Left ventricle myocardium inferior (tissue), 1 donor: Measurements from ENCODE around the gene PRR30. TPM values are rescaled to one million over a fixed set of nuclear protein-coding genes. Genes with fewer than 3 reads are reported as not detected.
A peak's percentile ranks its signal among the peaks of the same experiment; 100 is the strongest.

ENCODE experiments used
- DNase-seq: peaks from one replicate; pipeline ENCODE4 v3.0.0-alpha.2; 2020
- H3K27ac ChIP-seq: fragments of 200-600 bp; replicated peaks from 2 replicates; pipeline ENCODE4 v1.8.0; 2021
- H3K27me3 ChIP-seq: fragments of 200-600 bp; 2 replicates; pipeline ENCODE4 v1.8.0; 2021; ENCODE audit warnings: low read depth
- H3K36me3 ChIP-seq: fragments of 200-600 bp; 2 replicates; pipeline ENCODE4 v1.8.0; 2021
- H3K4me1 ChIP-seq: fragments of 200-600 bp; 2 replicates; pipeline ENCODE4 v1.8.0; 2021
- H3K4me3 ChIP-seq: fragments of 200-600 bp; 2 replicates; pipeline ENCODE4 v1.8.0; 2021; ENCODE audit warnings: mild to moderate bottlenecking, moderate library complexity
- H3K9me3 ChIP-seq: fragments of 200-600 bp; replicated peaks from 2 replicates; pipeline ENCODE4 v1.8.0; 2021
- intact Hi-C: fragments of 100-400 bp; cut with micrococcal nuclease; formaldehyde crosslinking; loops from one replicate; pipeline ENCODE4 v1.11.0; 2022
- total RNA-seq: library from RNA; stranded (reverse); fragmentation: NEBNext Ultra II Directional; extraction: Animal tissue kit (Norgen Biotek cat#: 25700); gene quantifications from one replicate; pipeline ENCODE4 v1.2.1, GENCODE V29; 2021
- TF ChIP-seq, protein P1 (sequence below): fragments of 200-600 bp; IDR thresholded peaks from 2 replicates; pipeline ENCODE4 v1.8.0; 2021; ENCODE audit warnings: antibody characterized with exemption, mild to moderate bottlenecking, borderline replicate concordance
- donor health status: DM: no; HTN: yes; CAD: no; lungs with severe emphysema.

The PRR30 gene
- total RNA-seq, 1 donor from 2014 or later = not detected

DNA sequence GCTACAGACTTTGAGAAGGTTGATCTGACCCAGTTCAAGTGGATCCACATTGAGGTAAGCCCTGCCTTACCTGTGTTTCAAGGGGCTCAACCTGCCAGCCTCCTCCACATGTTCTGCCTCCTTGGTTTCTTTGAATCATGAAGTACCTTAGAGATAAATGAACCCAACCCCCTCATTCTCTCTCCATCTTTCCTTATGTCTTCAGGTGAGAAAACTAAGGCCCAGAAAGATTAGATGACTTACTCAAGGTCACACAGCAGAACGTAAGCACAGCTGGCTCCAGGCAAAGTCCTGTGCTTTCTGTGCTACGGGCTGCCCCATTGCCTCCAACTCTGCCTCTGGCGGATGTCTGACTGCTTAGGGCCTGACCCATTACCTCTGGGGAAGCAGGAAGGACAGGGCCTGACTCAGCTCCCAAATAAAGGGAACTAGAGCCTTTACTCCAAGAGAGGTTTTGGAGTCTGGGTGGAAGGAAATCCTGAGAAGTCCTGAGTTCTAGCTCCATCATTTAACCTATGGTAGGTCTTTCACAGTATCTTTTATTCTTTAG, 42.4 kb downstream of the PRR30 start:
- TF ChIP-seq, protein P1, sequence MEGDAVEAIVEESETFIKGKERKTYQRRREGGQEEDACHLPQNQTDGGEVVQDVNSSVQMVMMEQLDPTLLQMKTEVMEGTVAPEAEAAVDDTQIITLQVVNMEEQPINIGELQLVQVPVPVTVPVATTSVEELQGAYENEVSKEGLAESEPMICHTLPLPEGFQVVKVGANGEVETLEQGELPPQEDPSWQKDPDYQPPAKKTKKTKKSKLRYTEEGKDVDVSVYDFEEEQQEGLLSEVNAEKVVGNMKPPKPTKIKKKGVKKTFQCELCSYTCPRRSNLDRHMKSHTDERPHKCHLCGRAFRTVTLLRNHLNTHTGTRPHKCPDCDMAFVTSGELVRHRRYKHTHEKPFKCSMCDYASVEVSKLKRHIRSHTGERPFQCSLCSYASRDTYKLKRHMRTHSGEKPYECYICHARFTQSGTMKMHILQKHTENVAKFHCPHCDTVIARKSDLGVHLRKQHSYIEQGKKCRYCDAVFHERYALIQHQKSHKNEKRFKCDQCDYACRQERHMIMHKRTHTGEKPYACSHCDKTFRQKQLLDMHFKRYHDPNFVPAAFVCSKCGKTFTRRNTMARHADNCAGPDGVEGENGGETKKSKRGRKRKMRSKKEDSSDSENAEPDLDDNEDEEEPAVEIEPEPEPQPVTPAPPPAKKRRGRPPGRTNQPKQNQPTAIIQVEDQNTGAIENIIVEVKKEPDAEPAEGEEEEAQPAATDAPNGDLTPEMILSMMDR = no peak
- intact Hi-C loops = loop anchor here (10.0 kb wide), 2 partner anchors 118 to 198 kb away; partner anchors contain the start of genes ATRAID, CAD and SLC5A6
- Histone ChIP-seq H3K4me1 (peaks cover 12% of the 10 kb centered on the region), H3K36me3 (peaks cover 5% of the 10 kb centered on the region), H3K4me3 (no peak overlapping the region), H3K27me3 (no peaks in the 10 kb centered on the region), H3K27ac (peak overlapping the region; percentile 75), H3K9me3 (no peaks in the 10 kb centered on the region)
- no peak for DNase-seq

DNA sequence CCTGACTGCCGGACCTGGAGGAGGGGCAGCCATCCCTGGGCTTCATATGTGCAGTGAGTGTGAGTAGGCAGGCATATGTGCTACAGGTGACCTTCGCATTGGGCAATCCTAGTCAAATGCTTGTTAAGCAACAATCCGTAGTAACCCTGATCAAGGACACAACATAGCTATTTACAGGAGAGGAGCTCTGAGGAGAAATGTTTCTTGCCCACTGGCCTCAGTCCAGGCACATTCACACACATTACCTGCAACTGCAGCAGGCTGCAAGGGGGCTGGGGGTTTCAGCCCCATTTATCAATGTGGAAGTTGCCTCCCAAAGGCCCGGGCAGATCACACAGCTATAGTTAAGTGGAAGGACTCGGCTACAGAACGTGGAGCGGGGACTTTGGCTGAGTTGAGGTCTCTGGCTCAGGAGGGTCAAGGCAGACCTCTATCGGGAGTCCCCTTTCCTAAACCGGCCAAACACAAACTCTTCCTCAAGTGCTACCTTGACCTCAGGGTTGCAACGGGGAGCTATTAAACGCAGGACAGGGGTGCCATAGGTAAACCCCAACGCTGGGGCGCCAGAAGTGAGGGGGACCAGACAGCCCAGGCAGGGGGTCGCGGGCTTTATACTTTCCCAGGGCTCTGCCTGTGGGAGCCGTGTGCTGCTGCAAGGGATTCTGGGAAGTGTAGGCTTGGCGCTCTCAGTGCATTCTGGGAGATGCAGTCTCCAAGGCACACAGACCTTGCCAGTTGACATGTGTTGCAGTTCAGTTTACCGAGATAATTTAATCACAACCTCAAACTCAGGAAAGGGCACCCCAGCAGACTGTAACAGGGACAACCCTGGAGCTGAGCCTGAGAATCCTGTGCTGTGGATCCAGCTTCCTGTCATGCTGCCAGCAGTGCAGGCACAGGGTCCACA, 43.2 kb downstream of the PRR30 start:
- intact Hi-C loops = loop anchor here (10.0 kb wide), 2 partner anchors 119 to 199 kb away; partner anchors contain the start of genes ATRAID, CAD and SLC5A6
- Histone ChIP-seq H3K9me3 (no peaks in the 10 kb centered on the region), H3K36me3 (peaks cover 5% of the 10 kb centered on the region), H3K27me3 (no peaks in the 10 kb centered on the region), H3K27ac (peak overlapping the region; percentile 75), H3K4me3 (peak overlapping the region; percentile 58), H3K4me1 (peaks cover 12% of the 10 kb centered on the region)
- TF ChIP-seq, protein P1 = no peak
- DNase-seq = peak; percentile 60

DNA sequence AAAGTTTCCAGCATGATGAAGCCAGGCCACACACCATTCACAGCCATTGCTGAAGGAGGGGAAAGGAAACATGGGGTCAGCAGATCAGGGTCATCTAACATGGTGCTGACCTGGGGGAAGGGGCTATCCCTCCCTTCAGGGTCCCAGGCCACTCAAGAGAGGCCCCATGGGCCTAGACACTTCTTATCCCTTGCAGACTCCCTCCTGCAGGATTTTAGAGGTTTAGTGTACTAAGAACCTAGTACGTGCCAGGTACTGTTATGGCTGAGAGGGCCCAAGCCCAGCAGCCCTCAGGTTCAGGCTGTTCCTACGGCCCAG, 43.8 kb downstream of the PRR30 start:
- H3K36me3 ChIP-seq = peaks cover 5% of the 10 kb centered on the region
- peaks cover 12% of the 10 kb centered on the region for H3K4me1 ChIP-seq
- H3K27me3 ChIP-seq = no peaks in the 10 kb centered on the region
- TF ChIP-seq, protein P1 = no peak
- no peaks in the 10 kb centered on the region for H3K9me3 ChIP-seq
- H3K27ac ChIP-seq = no peak overlapping the region
- no peak for DNase-seq
- no peak overlapping the region for H3K4me3 ChIP-seq
- intact Hi-C loops = loop anchor here (10.0 kb wide), 2 partner anchors 119 to 199 kb away; partner anchors contain the start of genes ATRAID, CAD and SLC5A6

DNA sequence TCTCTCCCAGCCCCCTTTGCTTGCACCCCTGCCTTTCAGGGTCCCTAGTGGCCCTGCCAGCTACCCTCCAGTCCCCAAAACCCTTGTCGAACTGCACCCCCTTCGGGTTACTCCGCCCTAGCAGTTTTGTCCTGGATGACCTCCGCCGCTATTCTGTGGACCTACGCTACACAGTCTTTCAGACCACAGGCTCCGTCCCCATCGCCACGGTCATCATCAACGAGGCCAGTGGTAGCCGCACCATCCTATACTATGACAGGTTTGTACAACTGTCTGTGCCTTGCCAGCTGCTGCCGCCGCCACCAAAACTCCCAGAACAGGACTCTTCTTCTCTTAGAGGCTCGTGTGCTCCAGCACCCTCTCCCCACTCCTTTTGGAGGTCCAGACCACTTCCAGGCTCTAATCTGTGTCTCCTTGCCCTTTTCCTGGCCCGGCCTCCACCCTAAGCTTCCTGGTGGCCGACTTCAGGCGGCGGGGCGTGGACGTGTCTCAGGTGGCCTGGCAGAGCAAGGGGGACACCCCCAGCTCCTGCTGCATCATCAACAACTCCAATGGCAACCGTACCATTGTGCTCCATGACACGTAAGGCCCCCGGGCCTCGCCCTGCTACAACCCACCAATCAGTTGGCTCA, 44.7 kb downstream of the PRR30 start:
- H3K9me3 ChIP-seq = no peaks in the 10 kb centered on the region
- H3K27me3 ChIP-seq = no peaks in the 10 kb centered on the region
- TF ChIP-seq, protein P1 = no peak
- no peak for DNase-seq
- H3K4me1 ChIP-seq = peaks cover 12% of the 10 kb centered on the region
- peaks cover 3% of the 10 kb centered on the region for H3K36me3 ChIP-seq
- H3K4me3 ChIP-seq = no peak overlapping the region
- H3K27ac ChIP-seq = no peak overlapping the region
- intact Hi-C loops = loop anchor here (10.0 kb wide), 2 partner anchors 120 to 200 kb away; partner anchors contain the start of genes ATRAID, CAD and SLC5A6

DNA sequence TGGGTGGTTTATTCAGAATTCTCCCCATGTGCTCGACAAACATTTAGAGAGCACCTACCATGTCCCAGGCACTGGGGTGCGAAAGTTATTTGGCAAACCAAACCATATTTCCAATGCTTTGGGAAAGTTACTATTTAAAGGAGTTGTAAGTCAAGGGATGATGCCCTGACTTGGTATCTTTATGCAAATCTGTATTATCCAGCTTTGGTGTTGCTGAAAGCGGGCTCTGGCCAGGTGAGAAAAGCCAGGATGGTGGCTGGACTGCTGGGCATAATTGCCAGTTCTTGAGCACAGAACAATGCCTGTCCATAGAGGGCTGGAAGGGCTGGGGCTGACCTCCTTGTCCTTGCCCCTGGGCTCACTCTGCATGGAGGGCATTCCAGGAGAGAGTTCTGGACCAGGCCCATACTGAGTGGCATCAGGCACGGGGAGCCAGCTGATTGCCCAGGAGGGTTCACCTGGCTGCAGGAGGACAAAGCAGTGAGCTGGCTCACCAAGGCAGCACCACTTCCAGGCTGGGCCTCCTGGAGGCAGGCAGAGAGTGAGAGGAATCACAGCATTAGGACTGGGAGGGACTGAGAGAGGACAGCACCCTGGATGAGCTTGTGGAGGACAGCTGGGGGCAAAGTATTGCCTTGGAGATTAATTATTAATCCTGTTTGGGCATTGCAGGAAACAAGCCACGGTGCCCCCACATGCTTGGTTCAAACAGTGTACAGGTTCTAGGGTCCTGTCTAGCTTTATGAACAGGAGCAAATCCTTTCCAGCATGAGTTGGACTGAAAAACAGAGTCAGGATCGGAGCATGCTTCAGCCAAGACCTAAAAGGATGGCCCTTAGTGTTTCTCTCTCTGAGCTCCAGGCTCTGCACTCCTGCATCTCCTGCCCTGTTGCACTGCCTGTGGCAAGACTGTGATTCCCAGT, 45.5 kb downstream of the PRR30 start:
- intact Hi-C loops = loop anchor here (10.0 kb wide), 2 partner anchors 121 to 201 kb away; partner anchors contain the start of genes ATRAID, CAD and SLC5A6
- no peak overlapping the region for H3K27ac ChIP-seq
- H3K4me3 ChIP-seq = no peak overlapping the region
- H3K4me1 ChIP-seq = peaks cover 12% of the 10 kb centered on the region
- H3K27me3 ChIP-seq = no peaks in the 10 kb centered on the region
- no peaks in the 10 kb centered on the region for H3K36me3 ChIP-seq
- TF ChIP-seq, protein P1 = no peak
- DNase-seq = no peak
- H3K9me3 ChIP-seq = no peaks in the 10 kb centered on the region
